Gastroesophageal sphincter (tissue), 3 donors: ENCODE measurements around the gene ASB16.

Source experiments
- POLR2A ChIP-seq, 2 donors: fragments of 450-650 bp; IDR thresholded peaks; one replicate each; pipeline ENCODE4 v1.6.1; 2017; ENCODE audit warnings: antibody characterized with exemption in 2 of 2, mild to moderate bottlenecking in 2 of 2, moderate library complexity in 1 of 2
- TF ChIP-seq, protein P1 (sequence below), 4 experiments: fragments of 200-600 bp in 2 of 4; fragments of 450-650 bp in 2 of 4; sonication (generic) in 1 of 4; IDR thresholded peaks; one replicate each; pipeline ENCODE4 v1.5.1; 2017 to 2019; ENCODE audit warnings: antibody characterized with exemption in 4 of 4, mild to moderate bottlenecking in 2 of 4, moderate library complexity in 2 of 4

DNA sequence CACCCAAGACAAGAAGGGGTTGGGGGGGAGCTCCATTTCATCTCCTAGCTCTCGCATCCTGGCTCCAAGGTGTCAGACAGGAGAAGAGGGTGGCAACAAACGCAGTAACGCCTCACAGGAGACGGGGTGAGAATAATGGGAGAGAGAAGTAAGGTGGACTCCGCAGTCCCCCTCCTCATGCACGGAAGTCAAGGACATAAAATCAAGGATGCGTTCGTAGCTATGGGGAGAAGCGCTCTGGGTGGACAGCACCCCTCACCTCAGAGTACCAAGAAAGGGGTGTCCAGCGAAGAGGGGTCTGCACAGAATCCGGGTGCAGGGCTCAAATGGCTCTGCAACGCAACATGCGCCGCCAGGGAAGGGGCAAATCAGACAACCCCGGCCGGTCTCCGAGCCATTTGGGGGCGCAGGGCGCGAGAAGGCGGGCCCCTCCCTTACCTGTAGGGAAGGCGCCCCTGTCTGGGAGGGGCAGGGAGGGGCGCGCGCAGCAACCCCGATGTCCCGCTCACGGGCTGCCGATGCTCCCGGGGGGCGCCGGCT lies 47.6 kb upstream of the ASB16 start:
- TF ChIP-seq, protein P1, sequence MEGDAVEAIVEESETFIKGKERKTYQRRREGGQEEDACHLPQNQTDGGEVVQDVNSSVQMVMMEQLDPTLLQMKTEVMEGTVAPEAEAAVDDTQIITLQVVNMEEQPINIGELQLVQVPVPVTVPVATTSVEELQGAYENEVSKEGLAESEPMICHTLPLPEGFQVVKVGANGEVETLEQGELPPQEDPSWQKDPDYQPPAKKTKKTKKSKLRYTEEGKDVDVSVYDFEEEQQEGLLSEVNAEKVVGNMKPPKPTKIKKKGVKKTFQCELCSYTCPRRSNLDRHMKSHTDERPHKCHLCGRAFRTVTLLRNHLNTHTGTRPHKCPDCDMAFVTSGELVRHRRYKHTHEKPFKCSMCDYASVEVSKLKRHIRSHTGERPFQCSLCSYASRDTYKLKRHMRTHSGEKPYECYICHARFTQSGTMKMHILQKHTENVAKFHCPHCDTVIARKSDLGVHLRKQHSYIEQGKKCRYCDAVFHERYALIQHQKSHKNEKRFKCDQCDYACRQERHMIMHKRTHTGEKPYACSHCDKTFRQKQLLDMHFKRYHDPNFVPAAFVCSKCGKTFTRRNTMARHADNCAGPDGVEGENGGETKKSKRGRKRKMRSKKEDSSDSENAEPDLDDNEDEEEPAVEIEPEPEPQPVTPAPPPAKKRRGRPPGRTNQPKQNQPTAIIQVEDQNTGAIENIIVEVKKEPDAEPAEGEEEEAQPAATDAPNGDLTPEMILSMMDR (IDR thresholded peaks at IDR 0.05) = no peak
- no peak for TF ChIP-seq POLR2A (IDR thresholded peaks at IDR 0.05)
